Measurements from ENCODE around the gene CPVL. TPM values are rescaled to one million over a fixed set of nuclear protein-coding genes. Genes with fewer than 3 reads are reported as not detected.

The CPVL gene
- total and polyA plus RNA-seq, 4 donors = 6.0 to 39.0 (median 12.9) TPM

- no peaks in the 10 kb centered on the region for H3K36me3 ChIP-seq (ENCODE audit: control insufficient read depth in 4 of 4, insufficient read depth in 3 of 4, low read depth in 1 of 4, low read length in 3 of 4)
- H3K9ac ChIP-seq (ENCODE audit: low read depth in 1 of 2, low read length in 2 of 2) = no peak overlapping the region
- H3K4me1 ChIP-seq (ENCODE audit: control insufficient read depth in 4 of 4, insufficient read depth in 4 of 4, low read length in 3 of 4) = no peaks in the 10 kb centered on the region
- H3K9me3 ChIP-seq (ENCODE audit: control insufficient read depth in 4 of 4, low read length in 3 of 4) = no peaks in the 10 kb centered on the region
- no peaks in the 10 kb centered on the region for H3K27me3 ChIP-seq (ENCODE audit: control insufficient read depth in 4 of 4, insufficient read depth in 4 of 4, low read length in 3 of 4)
- no peak for DNase-seq (ENCODE audit: low spot score)
- H3K4me3 ChIP-seq (ENCODE audit: low read depth in 1 of 3, low read length in 3 of 3) = no peak overlapping the region
- 81% methylated on average over 3 of the region's 3 CpGs for WGBS
- no peak overlapping the region for H3K27ac ChIP-seq (ENCODE audit: low read depth in 1 of 2, low read length in 2 of 2)
- no peak for TF ChIP-seq ZBTB33 (IDR thresholded peaks at IDR 0.05)
Observed at GRCh38 chr7:29109358-29109757, 37.0 kb downstream of the CPVL start.

GRCh38 chr7:29107056-29107455 lies 39.3 kb downstream of the CPVL start:
- no peaks in the 10 kb centered on the region for H3K27me3 ChIP-seq (ENCODE audit: control insufficient read depth in 4 of 4, insufficient read depth in 4 of 4, low read length in 3 of 4)
- no peak overlapping the region for H3K9ac ChIP-seq (ENCODE audit: low read depth in 1 of 2, low read length in 2 of 2)
- no peak for DNase-seq (ENCODE audit: low spot score)
- H3K36me3 ChIP-seq (ENCODE audit: control insufficient read depth in 4 of 4, insufficient read depth in 3 of 4, low read depth in 1 of 4, low read length in 3 of 4) = no peaks in the 10 kb centered on the region
- no peaks in the 10 kb centered on the region for H3K9me3 ChIP-seq (ENCODE audit: control insufficient read depth in 4 of 4, low read length in 3 of 4)
- WGBS = 94% methylated on average over 2 of the region's 2 CpGs
- H3K27ac ChIP-seq (ENCODE audit: low read depth in 1 of 2, low read length in 2 of 2) = no peak overlapping the region
- TF ChIP-seq FOXA1 (IDR thresholded peaks at IDR 0.05) (no peak), CTCF (IDR thresholded peaks at IDR 0.05; ENCODE audit: low read depth, low read length, missing input control) (no peak), NR2F2 (IDR thresholded peaks at IDR 0.05) (no peak), YY1 (IDR thresholded peaks at IDR 0.05) (no peak), TAF1 (conservative IDR thresholded peaks at IDR 0.05) (no peak), REST (IDR thresholded peaks at IDR 0.05) (no peak), HNF4G (IDR thresholded peaks at IDR 0.05) (no peak), RXRA (IDR thresholded peaks at IDR 0.05) (no peak), EGR1 (IDR thresholded peaks at IDR 0.05; ENCODE audit: low read depth in 2 of 2) (no peak), FOXA2 (IDR thresholded peaks at IDR 0.05) (no peak), RAD21 (IDR thresholded peaks at IDR 0.05) (no peak), MAX (IDR thresholded peaks at IDR 0.05) (no peak), ATF3 (IDR thresholded peaks at IDR 0.05) (no peak), GABPA (IDR thresholded peaks at IDR 0.05 in 1 of 2, conservative IDR thresholded peaks at IDR 0.05 in 1 of 2) (no peak), JUND (IDR thresholded peaks at IDR 0.05) (no peak), ZBTB33 (IDR thresholded peaks at IDR 0.05) (no peak), SP1 (IDR thresholded peaks at IDR 0.05) (no peak), HNF4A (conservative IDR thresholded peaks at IDR 0.05) (no peak)
- no peaks in the 10 kb centered on the region for H3K4me1 ChIP-seq (ENCODE audit: control insufficient read depth in 4 of 4, insufficient read depth in 4 of 4, low read length in 3 of 4)
- no peak overlapping the region for H3K4me3 ChIP-seq (ENCODE audit: low read depth in 1 of 3, low read length in 3 of 3)
